ENCODE data around the gene PALLD. TPM values are rescaled to one million over a fixed set of nuclear protein-coding genes. Genes with fewer than 3 reads are reported as not detected.

PALLD gene
- total RNA-seq, 3 donors from 2014 or later = 112 to 663 (median 150) TPM

DNA sequence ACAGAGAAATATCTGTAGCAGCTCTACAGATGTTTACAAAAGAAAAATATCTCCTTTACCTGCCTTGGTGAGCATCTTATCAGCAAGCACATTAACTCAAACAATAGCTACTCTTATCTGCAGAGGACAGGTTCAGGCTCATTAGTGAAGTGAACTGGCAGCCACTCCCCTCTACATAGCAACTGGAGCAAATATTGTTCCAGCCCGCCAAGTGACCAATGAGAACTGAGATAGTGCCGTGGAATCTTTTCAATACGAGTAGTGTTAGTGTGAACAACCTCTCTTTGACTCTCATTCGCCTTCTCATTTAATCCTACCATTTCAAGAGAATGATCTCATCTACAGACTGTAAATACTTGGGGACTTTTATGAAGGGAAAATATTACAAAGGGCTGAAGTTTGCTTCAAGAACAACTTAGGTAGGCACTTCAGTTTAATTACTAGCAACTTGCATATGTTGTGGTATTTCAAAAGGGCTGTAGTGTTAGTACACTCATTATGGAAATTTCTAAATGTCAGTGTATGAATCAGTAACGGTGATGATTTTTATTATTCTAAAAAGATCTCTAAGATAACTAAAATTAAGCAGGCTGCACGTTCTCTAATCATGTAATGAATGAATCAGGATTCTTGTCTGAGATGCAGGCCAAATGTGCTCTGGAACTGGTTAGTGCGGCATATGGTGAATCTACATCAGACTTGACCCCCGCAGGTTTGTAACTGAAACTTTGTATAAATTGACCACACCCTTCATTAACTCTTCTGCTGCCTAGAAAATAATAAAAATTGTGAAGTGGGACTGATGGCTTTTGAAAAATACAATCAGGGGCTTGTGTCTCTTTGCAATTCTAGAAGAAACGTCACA lies 72.4 kb downstream of the PALLD start:
- DNase-seq = peak in 1 of 3 donors; percentile 49

DNA sequence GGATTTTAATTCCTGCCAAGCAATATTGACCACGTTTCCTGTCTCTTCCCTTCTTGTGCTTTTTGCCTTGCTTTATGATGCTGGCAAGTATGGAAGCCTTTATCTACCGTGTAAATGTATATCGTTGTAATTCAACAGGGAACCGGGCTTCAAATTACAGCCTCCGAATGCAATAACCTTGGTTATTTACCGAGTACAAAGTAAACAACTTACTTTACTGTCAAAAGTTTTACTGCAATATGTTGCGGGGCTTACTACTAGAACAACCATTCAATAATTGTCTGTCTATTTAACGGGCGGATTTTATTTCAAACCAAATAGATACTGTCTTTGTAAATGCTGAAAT lies 73.1 kb downstream of the PALLD start:
- ATAC-seq (peak; percentile 72), DNase-seq (peak in 1 of 3 donors; percentile 17)
- Histone ChIP-seq H3K4me3 (no peak overlapping the region), H3K36me3 (ENCODE audit: low read depth) (no peaks in the 10 kb centered on the region), H3K4me1 (ENCODE audit: low read depth) (peaks cover 5% of the 10 kb centered on the region), H3K9me3 (no peaks in the 10 kb centered on the region)
- intact Hi-C loops (cut with DNase I, micrococcal nuclease) = no loop called here
- TF ChIP-seq, protein P1, sequence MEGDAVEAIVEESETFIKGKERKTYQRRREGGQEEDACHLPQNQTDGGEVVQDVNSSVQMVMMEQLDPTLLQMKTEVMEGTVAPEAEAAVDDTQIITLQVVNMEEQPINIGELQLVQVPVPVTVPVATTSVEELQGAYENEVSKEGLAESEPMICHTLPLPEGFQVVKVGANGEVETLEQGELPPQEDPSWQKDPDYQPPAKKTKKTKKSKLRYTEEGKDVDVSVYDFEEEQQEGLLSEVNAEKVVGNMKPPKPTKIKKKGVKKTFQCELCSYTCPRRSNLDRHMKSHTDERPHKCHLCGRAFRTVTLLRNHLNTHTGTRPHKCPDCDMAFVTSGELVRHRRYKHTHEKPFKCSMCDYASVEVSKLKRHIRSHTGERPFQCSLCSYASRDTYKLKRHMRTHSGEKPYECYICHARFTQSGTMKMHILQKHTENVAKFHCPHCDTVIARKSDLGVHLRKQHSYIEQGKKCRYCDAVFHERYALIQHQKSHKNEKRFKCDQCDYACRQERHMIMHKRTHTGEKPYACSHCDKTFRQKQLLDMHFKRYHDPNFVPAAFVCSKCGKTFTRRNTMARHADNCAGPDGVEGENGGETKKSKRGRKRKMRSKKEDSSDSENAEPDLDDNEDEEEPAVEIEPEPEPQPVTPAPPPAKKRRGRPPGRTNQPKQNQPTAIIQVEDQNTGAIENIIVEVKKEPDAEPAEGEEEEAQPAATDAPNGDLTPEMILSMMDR (IDR thresholded peaks at IDR 0.05) = no peak

More for the DNA sequence above, 72.4 kb downstream of the PALLD start:
- Histone ChIP-seq H3K9me3 (no peaks in the 10 kb centered on the region), H3K36me3 (ENCODE audit: low read depth) (no peaks in the 10 kb centered on the region), H3K4me1 (ENCODE audit: low read depth) (peaks cover 5% of the 10 kb centered on the region), H3K4me3 (no peak overlapping the region)
- ATAC-seq = peak; percentile 97
- intact Hi-C loops (cut with DNase I, micrococcal nuclease) = no loop called here
- TF ChIP-seq, protein P1 (IDR thresholded peaks at IDR 0.05) = no peak

DNA sequence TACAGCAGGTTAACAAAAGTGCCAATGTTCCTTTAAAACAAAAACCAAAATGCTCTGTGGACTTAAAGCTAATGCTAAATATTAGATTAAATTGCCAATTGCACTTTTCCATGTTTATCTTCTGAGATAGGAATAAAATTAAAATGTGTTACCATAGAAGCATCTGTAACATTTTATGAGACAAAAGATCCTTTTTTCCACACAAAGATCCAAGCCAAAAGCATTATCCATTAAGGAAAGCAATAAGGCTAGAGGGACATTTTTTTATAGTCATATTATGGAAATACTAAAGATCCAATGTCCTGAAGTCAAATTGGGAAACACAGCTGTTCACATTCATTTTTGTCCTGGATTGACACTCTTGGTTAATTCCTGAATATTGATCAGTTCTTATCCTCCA lies 73.6 kb downstream of the PALLD start:
- ATAC-seq = no peak
- no peaks in the 10 kb centered on the region for H3K36me3 ChIP-seq (ENCODE audit: low read depth)
- H3K4me3 ChIP-seq = no peak overlapping the region
- H3K4me1 ChIP-seq (ENCODE audit: low read depth) = peaks cover 5% of the 10 kb centered on the region
- intact Hi-C loops (cut with DNase I, micrococcal nuclease) = no loop called here
- no peak for DNase-seq
- H3K9me3 ChIP-seq = no peaks in the 10 kb centered on the region
- TF ChIP-seq, protein P1 (IDR thresholded peaks at IDR 0.05) = no peak

DNA sequence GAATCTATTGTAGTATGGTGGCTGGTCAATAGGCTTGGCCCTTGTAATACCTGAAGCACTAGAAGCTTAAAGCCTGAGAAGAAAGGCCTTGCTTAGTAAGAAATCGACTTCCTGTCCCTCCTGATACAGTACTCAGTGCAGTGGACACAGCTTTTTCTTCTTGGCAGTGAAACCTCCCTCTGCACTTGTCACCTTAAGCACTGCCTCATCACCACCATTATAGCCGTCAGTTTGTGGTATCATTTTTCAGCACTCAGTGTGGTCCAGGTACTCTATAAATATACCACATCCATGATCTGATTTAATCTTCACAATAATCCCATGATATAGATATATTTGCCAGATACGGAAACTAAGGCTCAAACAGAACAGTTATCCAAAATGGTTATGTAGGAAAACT lies 75.2 kb downstream of the PALLD start:
- H3K4me3 ChIP-seq = no peak overlapping the region
- H3K4me1 ChIP-seq (ENCODE audit: low read depth) = peaks cover 5% of the 10 kb centered on the region
- intact Hi-C loops (cut with DNase I, micrococcal nuclease) = no loop called here
- no peaks in the 10 kb centered on the region for H3K36me3 ChIP-seq (ENCODE audit: low read depth)
- TF ChIP-seq, protein P1 (IDR thresholded peaks at IDR 0.05) = no peak
- no peaks in the 10 kb centered on the region for H3K9me3 ChIP-seq
- ATAC-seq (no peak), DNase-seq (no peak)

DNA sequence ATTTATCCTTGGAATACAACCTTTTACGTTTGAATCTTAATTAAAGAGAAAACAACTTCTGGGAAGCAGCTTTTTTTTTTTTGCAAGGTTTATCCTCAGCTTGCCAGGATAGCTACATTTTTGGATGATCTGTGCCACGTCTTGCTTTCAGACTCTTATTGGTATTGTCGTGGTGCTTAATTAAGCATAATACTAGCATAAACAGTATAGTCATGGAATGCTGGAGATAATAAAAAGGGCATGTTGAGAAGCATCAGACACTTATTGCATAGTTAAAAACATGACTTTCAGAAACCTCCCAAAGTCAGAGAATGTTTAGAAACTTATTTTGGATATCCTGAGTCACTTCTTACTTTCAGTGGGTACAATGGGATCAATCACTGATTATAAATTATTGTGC lies 77.0 kb downstream of the PALLD start:
- Histone ChIP-seq H3K9me3 (no peaks in the 10 kb centered on the region), H3K4me3 (no peak overlapping the region), H3K36me3 (ENCODE audit: low read depth) (no peaks in the 10 kb centered on the region), H3K4me1 (ENCODE audit: low read depth) (peaks cover 5% of the 10 kb centered on the region)
- TF ChIP-seq, protein P1 (IDR thresholded peaks at IDR 0.05) = no peak
- intact Hi-C loops (cut with DNase I, micrococcal nuclease) = no loop called here
- no peak for DNase-seq
- ATAC-seq = no peak

Measured in mucosa of descending colon (tissue), 3 donors.